A549 treated with AZD9567 at 1 μM for 4 hours (cell line): ENCODE measurements around the gene EPM2A. TPM values are rescaled to one million over a fixed set of nuclear protein-coding genes. Genes with fewer than 3 reads are reported as not detected.

ENCODE experiments used
- total RNA-seq: library from RNA; stranded (reverse); fragments of 200-300 nt; extraction: Qiagen RNA extraction; gene quantifications from 5 replicates; pipeline ENCODE4 v1.2.3, GENCODE V29; 2022; ENCODE audit not compliant: insufficient read depth

The EPM2A gene
- total RNA-seq: 2.8 to 4.0 TPM (median 3.3 TPM) in 5 replicates

GRCh38 chr6:145735356-145736165 is at the start of gene EPM2A:
Gene EPM2A, minus strand, starts transcription at chr6:145735520. Its CDS starts 22 bp downstream, at chr6:145735498.

Other genes starting within 250 kb of the EPM2A start
- 3.8 to 6.1 TPM (median 5.2 TPM) in 5 replicates for gene FBXO30, start 79.3 kb upstream of the EPM2A start, total RNA-seq
- 2.1 to 3.3 TPM (median 3.0 TPM) in 5 replicates for gene SHPRH, start 228.8 kb upstream of the EPM2A start, total RNA-seq